ENCODE data around the gene CSAG3. TPM values are rescaled to one million over a fixed set of nuclear protein-coding genes. Genes with fewer than 3 reads are reported as not detected.

The CSAG3 gene
- total RNA-seq, 1 donor from 2014 or later = not detected

Other genes with a start within 250 kb of the CSAG3 start
- 0.47 TPM for gene GABRQ, start 121.3 kb upstream of the CSAG3 start, total RNA-seq
- gene MAGEA3, start 60.4 kb upstream of the CSAG3 start, total RNA-seq = not detected
- gene CSAG2, start 49.9 kb upstream of the CSAG3 start, total RNA-seq = not detected
- not detected for gene MAGEA2B, start 44.6 kb upstream of the CSAG3 start, total RNA-seq
- gene CSAG1, start 25.5 kb upstream of the CSAG3 start, total RNA-seq = not detected
- not detected for gene MAGEA12, start 25.5 kb upstream of the CSAG3 start, total RNA-seq
- not detected for gene MAGEA2, start 5.4 kb upstream of the CSAG3 start, total RNA-seq
- not detected for gene MAGEA6, start 10.5 kb downstream of the CSAG3 start, total RNA-seq
- gene CETN2, start 71.5 kb downstream of the CSAG3 start, total RNA-seq = 24.2 TPM
- gene NSDHL, start 71.8 kb downstream of the CSAG3 start, total RNA-seq = 14.5 TPM
- gene ZNF185, start 138.8 kb downstream of the CSAG3 start, total RNA-seq = 2.3 TPM
- 3.0 TPM for gene PNMA5, start 234.9 kb downstream of the CSAG3 start, total RNA-seq